ENCODE measurements around the gene LDLRAD4.

Gene LDLRAD4

GRCh38 chr18:13216711-13217465 is 1.7 kb upstream of the LDLRAD4 start:
- H3K27me3 Mint-ChIP-seq: peaks cover 53% of the 10 kb centered on the region
- H3K36me3 Mint-ChIP-seq (ENCODE audit: low read depth): no peaks in the 10 kb centered on the region
- H3K27ac Mint-ChIP-seq: peak overlapping the region; percentile 61
- H3K4me1 Mint-ChIP-seq (ENCODE audit: low read depth): peaks cover 39% of the 10 kb centered on the region
- H3K4me3 Mint-ChIP-seq: peak overlapping the region; percentile 76
- H3K9me3 Mint-ChIP-seq: no peaks in the 10 kb centered on the region

GRCh38 chr18:13217466-13217961 is 1.0 kb upstream of the LDLRAD4 start:
- H3K27ac Mint-ChIP-seq: no peak overlapping the region
- peaks cover 53% of the 10 kb centered on the region for H3K27me3 Mint-ChIP-seq
- H3K36me3 Mint-ChIP-seq (ENCODE audit: low read depth): no peaks in the 10 kb centered on the region
- no peaks in the 10 kb centered on the region for H3K9me3 Mint-ChIP-seq
- peak overlapping the region; percentile 43 for H3K4me3 Mint-ChIP-seq
- H3K4me1 Mint-ChIP-seq (ENCODE audit: low read depth): peaks cover 39% of the 10 kb centered on the region

GRCh38 chr18:13217971-13218367 is 591 bp upstream of the LDLRAD4 start:
- no peaks in the 10 kb centered on the region for H3K36me3 Mint-ChIP-seq (ENCODE audit: low read depth)
- H3K27ac Mint-ChIP-seq: no peak overlapping the region
- H3K9me3 Mint-ChIP-seq: no peaks in the 10 kb centered on the region
- H3K27me3 Mint-ChIP-seq: peaks cover 48% of the 10 kb centered on the region
- peak overlapping the region; percentile 26 for H3K4me3 Mint-ChIP-seq
- peaks cover 42% of the 10 kb centered on the region for H3K4me1 Mint-ChIP-seq (ENCODE audit: low read depth)

GRCh38 chr18:13218997-13219396 is 437 bp downstream of the LDLRAD4 start:
- Mint-ChIP-seq H3K4me3 (peak overlapping the region; percentile 76), H3K27ac (peak overlapping the region; percentile 47), H3K9me3 (no peaks in the 10 kb centered on the region), H3K4me1 (ENCODE audit: low read depth) (peaks cover 42% of the 10 kb centered on the region), H3K27me3 (peaks cover 45% of the 10 kb centered on the region), H3K36me3 (ENCODE audit: low read depth) (no peaks in the 10 kb centered on the region)

GRCh38 chr18:13219593-13220159 is 1.1 kb downstream of the LDLRAD4 start:
- Mint-ChIP-seq H3K4me1 (ENCODE audit: low read depth) (peaks cover 42% of the 10 kb centered on the region), H3K27ac (peak overlapping the region; percentile 47), H3K9me3 (no peaks in the 10 kb centered on the region), H3K4me3 (peak overlapping the region; percentile 76), H3K27me3 (peaks cover 38% of the 10 kb centered on the region), H3K36me3 (ENCODE audit: low read depth) (no peaks in the 10 kb centered on the region)

- Mint-ChIP-seq H3K4me1 (ENCODE audit: low read depth) (peaks cover 42% of the 10 kb centered on the region), H3K4me3 (peak overlapping the region; percentile 76)
Measured at GRCh38 chr18:13220361-13220991, 1.9 kb downstream of the LDLRAD4 start.

GRCh38 chr18:13221869-13222855 is 3.6 kb downstream of the LDLRAD4 start:
- Mint-ChIP-seq H3K36me3 (ENCODE audit: low read depth) (no peaks in the 10 kb centered on the region), H3K4me1 (ENCODE audit: low read depth) (peaks cover 32% of the 10 kb centered on the region), H3K27ac (no peak overlapping the region), H3K9me3 (no peaks in the 10 kb centered on the region), H3K4me3 (no peak overlapping the region), H3K27me3 (peaks cover 24% of the 10 kb centered on the region)

More at GRCh38 chr18:13220361-13220991, 1.9 kb downstream of the LDLRAD4 start:
- Mint-ChIP-seq H3K27ac (no peak overlapping the region), H3K36me3 (ENCODE audit: low read depth) (no peaks in the 10 kb centered on the region), H3K9me3 (no peaks in the 10 kb centered on the region), H3K27me3 (peaks cover 30% of the 10 kb centered on the region)

- Mint-ChIP-seq H3K9me3 (no peaks in the 10 kb centered on the region), H3K36me3 (ENCODE audit: low read depth) (no peaks in the 10 kb centered on the region), H3K27ac (no peak overlapping the region), H3K27me3 (peaks cover 24% of the 10 kb centered on the region), H3K4me1 (ENCODE audit: low read depth) (peaks cover 32% of the 10 kb centered on the region), H3K4me3 (no peak overlapping the region)
Measured at GRCh38 chr18:13222856-13223281, 4.3 kb downstream of the LDLRAD4 start.

GRCh38 chr18:13223311-13224143 is 5.0 kb downstream of the LDLRAD4 start:
- H3K36me3 Mint-ChIP-seq (ENCODE audit: low read depth): no peaks in the 10 kb centered on the region
- peaks cover 32% of the 10 kb centered on the region for H3K4me1 Mint-ChIP-seq (ENCODE audit: low read depth)
- H3K4me3 Mint-ChIP-seq: no peak overlapping the region
- peaks cover 24% of the 10 kb centered on the region for H3K27me3 Mint-ChIP-seq
- H3K9me3 Mint-ChIP-seq: no peaks in the 10 kb centered on the region
- no peak overlapping the region for H3K27ac Mint-ChIP-seq

GRCh38 chr18:13225261-13225660 is 6.7 kb downstream of the LDLRAD4 start:
- H3K4me1 Mint-ChIP-seq (ENCODE audit: low read depth): peaks cover 16% of the 10 kb centered on the region
- H3K9me3 Mint-ChIP-seq: no peaks in the 10 kb centered on the region
- no peak overlapping the region for H3K4me3 Mint-ChIP-seq
- H3K36me3 Mint-ChIP-seq (ENCODE audit: low read depth): no peaks in the 10 kb centered on the region
- H3K27me3 Mint-ChIP-seq: peaks cover 11% of the 10 kb centered on the region
- no peak overlapping the region for H3K27ac Mint-ChIP-seq

GRCh38 chr18:13226533-13227144 is 8.1 kb downstream of the LDLRAD4 start:
- Mint-ChIP-seq H3K27me3 (no peaks in the 10 kb centered on the region), H3K27ac (no peak overlapping the region), H3K9me3 (no peaks in the 10 kb centered on the region), H3K36me3 (ENCODE audit: low read depth) (no peaks in the 10 kb centered on the region), H3K4me3 (no peak overlapping the region), H3K4me1 (ENCODE audit: low read depth) (peaks cover 3% of the 10 kb centered on the region)

- H3K36me3 Mint-ChIP-seq (ENCODE audit: low read depth): no peaks in the 10 kb centered on the region
- H3K4me3 Mint-ChIP-seq: no peak overlapping the region
- no peaks in the 10 kb centered on the region for H3K4me1 Mint-ChIP-seq (ENCODE audit: low read depth)
- no peak overlapping the region for H3K27ac Mint-ChIP-seq
- H3K9me3 Mint-ChIP-seq: no peaks in the 10 kb centered on the region
- H3K27me3 Mint-ChIP-seq: no peaks in the 10 kb centered on the region
Measured at GRCh38 chr18:13227910-13228309, 9.3 kb downstream of the LDLRAD4 start.

GRCh38 chr18:13229001-13229671 is 10.6 kb downstream of the LDLRAD4 start:
- no peaks in the 10 kb centered on the region for H3K9me3 Mint-ChIP-seq
- H3K4me3 Mint-ChIP-seq: no peak overlapping the region
- no peaks in the 10 kb centered on the region for H3K4me1 Mint-ChIP-seq (ENCODE audit: low read depth)
- no peak overlapping the region for H3K27ac Mint-ChIP-seq
- no peaks in the 10 kb centered on the region for H3K27me3 Mint-ChIP-seq
- no peaks in the 10 kb centered on the region for H3K36me3 Mint-ChIP-seq (ENCODE audit: low read depth)
